ENCODE measurements around the gene TNS2. TPM values are rescaled to one million over a fixed set of nuclear protein-coding genes. Genes with fewer than 3 reads are reported as not detected.
"Not testable (repeated sequence)": the region's sequence is repeated elsewhere in the genome, so short reads cannot be mapped to it uniquely, and the experiment has no call there.

Gene TNS2
- total RNA-seq, 1 donor from 2014 or later: 0.24 TPM

DNA sequence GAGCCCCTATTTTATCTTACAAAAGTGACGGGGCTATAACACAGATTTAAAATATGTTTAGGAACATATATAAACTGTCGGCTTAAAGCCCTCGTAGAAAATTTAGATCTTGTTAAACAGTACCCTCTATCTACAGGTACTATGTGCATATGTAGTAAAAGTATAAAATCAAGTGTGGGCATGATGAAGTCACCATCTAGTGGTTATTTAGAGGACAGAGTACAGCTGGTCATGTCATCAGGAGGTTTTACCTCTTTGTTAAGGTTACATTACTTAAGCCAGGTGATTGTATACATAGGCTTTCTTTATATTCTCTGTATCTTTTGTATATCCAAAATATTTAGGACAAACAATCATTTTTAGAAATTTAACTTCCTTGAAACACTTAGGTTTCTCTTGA is 18.2 kb upstream of the TNS2 start:
- H3K79me2 ChIP-seq (ENCODE audit: low read depth): peaks cover 28% of the 10 kb centered on the region

DNA sequence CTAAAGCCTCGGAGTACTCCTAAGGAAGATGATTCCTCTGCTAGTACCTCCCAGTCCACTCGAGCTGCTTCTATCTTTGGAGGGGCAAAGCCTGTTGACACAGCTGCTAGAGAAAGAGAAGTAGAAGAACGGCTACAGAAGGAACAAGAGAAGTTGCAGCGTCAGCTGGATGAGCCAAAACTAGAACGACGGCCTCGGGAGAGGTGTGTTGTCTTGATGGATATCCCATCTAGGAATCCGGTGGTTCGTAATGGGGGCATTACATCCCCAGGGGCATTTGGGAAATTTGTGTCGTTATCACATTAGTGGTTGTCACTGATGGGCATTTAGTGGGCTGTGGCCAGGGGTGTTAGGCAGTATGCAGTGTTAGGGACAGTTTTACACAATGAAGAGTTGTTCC is 16.0 kb upstream of the TNS2 start:
- not testable (repeated sequence) for H3K9ac ChIP-seq; H3K4me1 ChIP-seq; H3K4me2 ChIP-seq; H3K4me3 ChIP-seq; H3K4me1 Mint-ChIP-seq; H3K27ac Mint-ChIP-seq; H3K4me3 Mint-ChIP-seq; H3K9me3 ChIP-seq (ENCODE audit: low read depth); H3K27me3 ChIP-seq; H2AFZ ChIP-seq (replicated peaks); H3K27ac ChIP-seq; H3K9me3 Mint-ChIP-seq; DNase-seq (ENCODE audit: low spot score); H3K27me3 Mint-ChIP-seq (ENCODE audit: insufficient read depth, low read depth)
- H3K79me2 ChIP-seq (ENCODE audit: low read depth): peaks cover 14% of the 10 kb centered on the region
- peaks cover 43% of the 10 kb centered on the region for H4K20me1 ChIP-seq (ENCODE audit: low read depth)
- H3K36me3 Mint-ChIP-seq: peaks cover 39% of the 10 kb centered on the region
- peaks cover 61% of the 10 kb centered on the region for H3F3A ChIP-seq (ENCODE audit: low read depth)
- H3K36me3 ChIP-seq: peaks cover 26% of the 10 kb centered on the region

More for the DNA sequence above, 18.2 kb upstream of the TNS2 start:
- Mint-ChIP-seq H3K27ac (no peak overlapping the region), H3K9me3 (no peaks in the 10 kb centered on the region), H3K36me3 (peaks cover 40% of the 10 kb centered on the region), H3K4me1 (no peaks in the 10 kb centered on the region), H3K4me3 (no peak overlapping the region), H3K27me3 (ENCODE audit: insufficient read depth, low read depth) (no peaks in the 10 kb centered on the region)
- H3F3A ChIP-seq (ENCODE audit: low read depth): peaks cover 45% of the 10 kb centered on the region
- no peaks in the 10 kb centered on the region for H3K27me3 ChIP-seq
- no peak overlapping the region for H2AFZ ChIP-seq (replicated peaks)
- H3K9me3 ChIP-seq (ENCODE audit: low read depth): no peaks in the 10 kb centered on the region
- H3K4me1 ChIP-seq: no peaks in the 10 kb centered on the region
- H3K36me3 ChIP-seq: peaks cover 33% of the 10 kb centered on the region
- no peak overlapping the region for H3K27ac ChIP-seq
- no peak overlapping the region for H3K4me3 ChIP-seq
- no peak overlapping the region for H3K9ac ChIP-seq
- peaks cover 33% of the 10 kb centered on the region for H4K20me1 ChIP-seq (ENCODE audit: low read depth)
- DNase-seq (ENCODE audit: low spot score): no peak
- H3K4me2 ChIP-seq: no peak overlapping the region
- no peak for TF ChIP-seq EZH2phosphoT487 (IDR thresholded peaks at IDR 0.05)
- TF ChIP-seq EZH2 (IDR thresholded peaks at IDR 0.05): no peak

DNA sequence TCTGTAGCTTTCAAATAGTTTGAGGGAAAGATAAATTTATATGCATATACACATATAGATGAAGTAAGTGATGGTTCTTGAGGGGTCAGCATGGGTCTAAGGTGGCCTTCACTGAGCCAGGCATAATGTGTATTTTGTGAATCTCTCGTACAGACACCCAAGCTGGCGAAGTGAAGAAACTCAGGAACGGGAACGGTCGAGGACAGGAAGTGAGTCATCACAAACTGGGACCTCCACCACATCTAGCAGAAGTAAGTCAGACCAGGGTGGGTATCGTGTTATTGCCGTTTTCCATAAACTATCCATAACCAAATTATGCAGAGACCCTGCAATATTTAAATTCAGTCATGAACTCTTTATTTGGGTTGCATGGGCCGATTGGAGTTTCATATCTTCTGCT is 15.4 kb upstream of the TNS2 start:
- Histone ChIP-seq H3K4me3 (no peak overlapping the region), H3K27ac (no peak overlapping the region), H3K4me2 (no peak overlapping the region), H2AFZ (replicated peaks) (no peak overlapping the region), H3K9ac (no peak overlapping the region), H3K27me3 (no peaks in the 10 kb centered on the region), H3K9me3 (ENCODE audit: low read depth) (no peaks in the 10 kb centered on the region), H3F3A (ENCODE audit: low read depth) (peaks cover 65% of the 10 kb centered on the region), H4K20me1 (ENCODE audit: low read depth) (peaks cover 46% of the 10 kb centered on the region), H3K79me2 (ENCODE audit: low read depth) (peaks cover 14% of the 10 kb centered on the region), H3K36me3 (peaks cover 26% of the 10 kb centered on the region), H3K4me1 (no peaks in the 10 kb centered on the region)
- Mint-ChIP-seq H3K27me3 (ENCODE audit: insufficient read depth, low read depth) (no peaks in the 10 kb centered on the region), H3K36me3 (peaks cover 38% of the 10 kb centered on the region), H3K4me1 (no peaks in the 10 kb centered on the region), H3K9me3 (no peaks in the 10 kb centered on the region), H3K27ac (no peak overlapping the region), H3K4me3 (no peak overlapping the region)
- no peak for DNase-seq (ENCODE audit: low spot score)
- TF ChIP-seq, protein P1, sequence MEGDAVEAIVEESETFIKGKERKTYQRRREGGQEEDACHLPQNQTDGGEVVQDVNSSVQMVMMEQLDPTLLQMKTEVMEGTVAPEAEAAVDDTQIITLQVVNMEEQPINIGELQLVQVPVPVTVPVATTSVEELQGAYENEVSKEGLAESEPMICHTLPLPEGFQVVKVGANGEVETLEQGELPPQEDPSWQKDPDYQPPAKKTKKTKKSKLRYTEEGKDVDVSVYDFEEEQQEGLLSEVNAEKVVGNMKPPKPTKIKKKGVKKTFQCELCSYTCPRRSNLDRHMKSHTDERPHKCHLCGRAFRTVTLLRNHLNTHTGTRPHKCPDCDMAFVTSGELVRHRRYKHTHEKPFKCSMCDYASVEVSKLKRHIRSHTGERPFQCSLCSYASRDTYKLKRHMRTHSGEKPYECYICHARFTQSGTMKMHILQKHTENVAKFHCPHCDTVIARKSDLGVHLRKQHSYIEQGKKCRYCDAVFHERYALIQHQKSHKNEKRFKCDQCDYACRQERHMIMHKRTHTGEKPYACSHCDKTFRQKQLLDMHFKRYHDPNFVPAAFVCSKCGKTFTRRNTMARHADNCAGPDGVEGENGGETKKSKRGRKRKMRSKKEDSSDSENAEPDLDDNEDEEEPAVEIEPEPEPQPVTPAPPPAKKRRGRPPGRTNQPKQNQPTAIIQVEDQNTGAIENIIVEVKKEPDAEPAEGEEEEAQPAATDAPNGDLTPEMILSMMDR (IDR thresholded peaks at IDR 0.05): no peak
- no peak for TF ChIP-seq EZH2phosphoT487 (IDR thresholded peaks at IDR 0.05)
- no peak for TF ChIP-seq EZH2 (IDR thresholded peaks at IDR 0.05)

DNA sequence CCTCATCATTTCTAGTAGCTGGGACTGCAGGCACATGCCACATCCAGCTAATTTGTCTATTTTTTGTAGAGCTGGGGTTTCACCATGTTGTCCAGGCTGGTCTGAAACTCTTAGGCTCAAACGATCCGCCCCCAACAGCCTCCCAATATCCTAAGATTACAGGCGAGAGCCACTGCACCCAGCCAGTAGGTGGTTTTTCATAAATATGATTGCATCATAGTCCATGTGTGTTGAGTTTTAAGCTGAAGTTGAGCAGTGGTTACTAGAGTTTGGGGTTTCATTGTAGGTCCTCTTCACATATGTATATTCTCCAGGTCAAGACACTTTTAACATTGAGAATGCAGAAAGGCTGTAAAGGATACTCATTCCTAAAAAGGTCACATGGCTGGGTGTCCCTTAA is 13.1 kb upstream of the TNS2 start:
- H3K36me3 ChIP-seq: peaks cover 12% of the 10 kb centered on the region

More for the DNA sequence above, 13.1 kb upstream of the TNS2 start:
- Histone ChIP-seq H2AFZ (replicated peaks) (no peak overlapping the region), H3K9ac (no peak overlapping the region), H3K4me3 (no peak overlapping the region), H3F3A (ENCODE audit: low read depth) (peaks cover 59% of the 10 kb centered on the region), H3K79me2 (ENCODE audit: low read depth) (no peaks in the 10 kb centered on the region), H3K4me1 (no peaks in the 10 kb centered on the region), H4K20me1 (ENCODE audit: low read depth) (peaks cover 31% of the 10 kb centered on the region), H3K27me3 (no peaks in the 10 kb centered on the region), H3K4me2 (no peak overlapping the region), H3K9me3 (ENCODE audit: low read depth) (no peaks in the 10 kb centered on the region), H3K27ac (no peak overlapping the region)
- Mint-ChIP-seq H3K4me1 (no peaks in the 10 kb centered on the region), H3K4me3 (no peak overlapping the region), H3K9me3 (no peaks in the 10 kb centered on the region), H3K27ac (no peak overlapping the region), H3K27me3 (ENCODE audit: insufficient read depth, low read depth) (peaks cover 2% of the 10 kb centered on the region), H3K36me3 (peaks cover 31% of the 10 kb centered on the region)
- no peak for DNase-seq (ENCODE audit: low spot score)
- no peak for TF ChIP-seq EZH2phosphoT487 (IDR thresholded peaks at IDR 0.05)
- no peak for TF ChIP-seq EZH2 (IDR thresholded peaks at IDR 0.05)
- TF ChIP-seq, protein P1 (IDR thresholded peaks at IDR 0.05): no peak

All from neural progenitor cell (in vitro differentiated cells).